ENCODE data around the gene TRIM74. TPM values are rescaled to one million over a fixed set of nuclear protein-coding genes. Genes with fewer than 3 reads are reported as not detected.
"Not testable (repeated sequence)": the region's sequence is repeated elsewhere in the genome, so short reads cannot be mapped to it uniquely, and the experiment has no call there.

The TRIM74 gene
- total RNA-seq, 2 donors from 2014 or later = 0.89 to 1.5 TPM

DNA sequence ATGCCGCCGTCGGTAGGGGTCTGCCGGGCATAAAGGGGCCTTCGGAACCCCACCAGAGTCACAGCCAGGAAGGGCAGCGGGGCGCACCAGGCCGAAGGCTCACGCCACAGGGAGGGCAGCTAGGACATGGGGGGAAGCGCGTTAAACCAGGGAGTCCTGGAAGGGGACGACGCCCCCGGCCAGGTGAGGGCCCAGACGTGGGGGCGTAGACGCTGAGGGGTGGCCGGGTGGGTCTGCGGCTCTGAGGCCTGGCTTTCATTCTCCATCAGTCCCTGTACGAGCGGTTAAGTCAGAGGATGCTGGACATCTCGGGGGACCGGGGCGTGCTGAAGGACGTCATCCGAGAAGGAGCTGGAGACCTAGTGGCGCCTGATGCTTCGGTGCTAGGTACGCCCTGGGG lies 422 bp upstream of the TRIM74 start:
- not testable (repeated sequence) for H3K27me3 Mint-ChIP-seq; H3K4me3 Mint-ChIP-seq; H3K4me1 Mint-ChIP-seq; ATAC-seq (replicated peaks); H3K36me3 Mint-ChIP-seq (ENCODE audit: low read depth); H3K9me3 Mint-ChIP-seq; H3K27ac Mint-ChIP-seq

DNA sequence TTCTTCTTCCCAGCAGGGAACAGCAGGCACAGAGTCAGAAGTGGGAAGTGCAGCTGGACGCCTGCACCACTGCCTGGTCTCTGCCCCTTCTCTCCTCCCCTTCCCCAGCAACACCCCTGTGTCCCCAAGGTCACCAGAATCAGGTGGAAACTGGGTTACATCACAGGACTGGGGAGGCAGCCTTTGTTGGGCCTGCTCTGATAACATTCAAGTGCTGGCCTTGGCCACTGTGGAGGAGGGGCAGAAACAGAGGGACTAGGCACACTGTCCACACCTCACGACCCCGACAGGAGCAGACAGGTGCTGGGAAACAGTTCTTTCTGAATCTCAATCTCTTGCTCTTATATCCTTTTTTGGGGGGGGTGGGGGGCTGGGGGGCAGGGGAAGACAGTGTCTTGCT lies 2.4 kb downstream of the TRIM74 start:
- H3K4me3 Mint-ChIP-seq = not testable (repeated sequence)

DNA sequence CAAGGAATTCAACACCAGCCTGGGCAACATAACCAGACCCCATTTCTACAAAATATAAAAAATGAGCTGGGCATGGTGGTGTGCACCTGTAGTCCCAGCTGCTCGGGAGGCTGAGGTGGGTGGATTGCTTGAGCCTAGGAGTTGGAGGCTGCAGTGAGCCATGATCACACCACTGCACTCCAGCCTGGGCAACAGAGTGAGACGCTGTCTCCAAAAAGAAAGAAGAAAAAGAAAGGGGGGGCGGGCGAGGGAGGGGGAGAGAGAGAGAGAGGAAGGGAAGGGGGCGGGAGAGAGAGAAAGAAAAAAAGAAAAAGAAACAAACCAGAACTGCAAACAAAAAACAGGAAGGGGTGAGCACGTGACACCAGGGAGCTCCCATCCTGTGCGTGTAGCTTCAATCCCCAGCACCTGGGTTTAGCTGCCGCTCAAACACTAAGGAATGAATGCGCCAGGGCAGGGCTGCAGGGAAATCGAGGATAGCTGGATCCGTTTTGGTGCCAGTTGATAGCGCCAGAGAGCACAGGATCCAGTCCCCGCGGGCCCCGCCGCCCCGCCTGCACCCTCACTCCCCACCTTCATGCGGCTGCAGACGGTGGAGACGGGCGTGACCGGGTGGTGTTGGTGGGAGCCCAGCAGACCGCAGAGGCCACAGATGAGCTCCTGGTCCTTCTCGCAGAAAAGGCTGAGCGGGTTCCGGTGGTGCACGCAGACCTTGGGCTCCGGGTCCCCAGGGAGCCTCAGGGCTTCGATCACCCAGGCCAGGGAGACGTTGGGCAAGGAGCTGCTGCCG lies 3.9 kb downstream of the TRIM74 start:
- not testable (repeated sequence) for H3K27me3 Mint-ChIP-seq; H3K36me3 Mint-ChIP-seq (ENCODE audit: low read depth)
- peak; percentile 79 for ATAC-seq (replicated peaks)

More for the DNA sequence above, 2.4 kb downstream of the TRIM74 start:
- H3K36me3 Mint-ChIP-seq (ENCODE audit: low read depth); H3K27me3 Mint-ChIP-seq; H3K27ac Mint-ChIP-seq; H3K9me3 Mint-ChIP-seq; ATAC-seq (replicated peaks); H3K4me1 Mint-ChIP-seq: not testable (repeated sequence)

DNA sequence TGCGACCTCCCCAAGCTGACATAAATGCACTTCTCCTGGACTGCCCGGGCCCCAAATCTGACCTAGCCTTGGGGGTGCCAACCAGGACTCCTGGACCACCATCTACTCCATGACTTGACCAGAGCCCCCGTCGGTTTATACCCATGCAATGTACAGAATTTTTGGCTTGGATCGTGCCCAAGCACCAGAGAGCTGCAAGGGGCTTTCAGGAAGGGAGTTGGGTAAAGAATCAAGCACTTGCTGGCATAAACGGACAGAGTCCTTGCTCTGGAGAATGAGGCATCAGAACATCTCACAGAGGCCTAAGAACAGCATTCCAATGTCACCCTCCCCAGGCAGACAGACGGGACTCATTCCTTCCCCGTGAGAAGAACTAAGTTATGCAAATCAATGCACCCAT lies 6.2 kb downstream of the TRIM74 start:
- ATAC-seq (replicated peaks); H3K4me1 Mint-ChIP-seq; H3K4me3 Mint-ChIP-seq; H3K27me3 Mint-ChIP-seq; H3K9me3 Mint-ChIP-seq; H3K27ac Mint-ChIP-seq; H3K36me3 Mint-ChIP-seq (ENCODE audit: low read depth): not testable (repeated sequence)

More for the DNA sequence above, 3.9 kb downstream of the TRIM74 start:
- H3K27ac Mint-ChIP-seq, H3K4me3 Mint-ChIP-seq, H3K4me1 Mint-ChIP-seq, H3K9me3 Mint-ChIP-seq: not testable (repeated sequence)

DNA sequence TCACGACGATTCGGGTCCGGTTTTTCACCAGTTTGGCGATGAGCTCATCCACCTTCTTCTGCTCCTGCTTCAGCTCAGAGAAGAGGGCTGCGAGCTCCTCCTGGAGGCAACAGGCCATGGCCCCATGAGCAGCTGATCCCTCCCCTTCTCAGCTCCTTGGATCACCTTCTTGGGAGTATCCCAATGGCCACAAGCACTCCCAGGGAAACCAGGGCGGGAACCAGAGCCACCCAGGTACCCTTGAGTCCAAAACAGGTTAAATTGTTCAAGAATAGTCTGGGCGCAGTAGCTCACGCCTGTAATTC lies 8.0 kb downstream of the TRIM74 start:
- not testable (repeated sequence) for H3K9me3 Mint-ChIP-seq; H3K27me3 Mint-ChIP-seq; H3K4me1 Mint-ChIP-seq; H3K27ac Mint-ChIP-seq; ATAC-seq (replicated peaks); H3K4me3 Mint-ChIP-seq; H3K36me3 Mint-ChIP-seq (ENCODE audit: low read depth)

DNA sequence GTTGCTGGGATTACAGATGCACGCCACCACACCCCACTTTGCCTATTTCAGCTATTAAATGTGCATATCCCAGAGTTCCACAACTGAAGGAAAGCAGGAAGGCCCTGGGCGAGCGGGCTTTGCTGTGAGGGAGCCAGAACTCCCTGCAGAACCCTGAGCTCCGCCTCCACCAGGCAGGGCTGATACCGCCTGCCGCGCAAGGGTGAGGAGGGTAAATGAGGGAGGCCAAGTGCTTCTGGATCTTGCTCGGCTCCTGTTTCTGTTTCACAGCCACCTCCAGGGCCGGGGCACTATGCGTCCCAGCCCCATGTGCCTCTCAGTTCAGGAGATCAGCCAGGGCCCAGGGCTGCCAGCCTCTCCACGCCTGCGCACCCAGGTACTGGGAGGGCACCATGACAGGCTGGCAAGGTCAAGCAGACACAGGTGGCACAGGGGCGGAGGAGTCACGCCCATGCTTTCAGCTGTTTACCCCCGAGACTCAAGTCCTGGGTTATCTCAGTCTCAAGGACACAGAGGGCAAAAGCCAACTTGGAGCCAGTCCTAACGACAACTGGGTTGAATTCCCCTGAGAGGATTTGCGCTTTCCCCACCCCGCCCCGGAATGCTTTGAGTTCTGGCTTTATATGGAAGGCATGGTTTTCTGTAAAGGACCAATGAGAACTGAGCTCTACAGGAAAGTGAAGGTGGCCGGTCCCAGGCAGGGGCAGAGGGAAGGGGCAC lies 8.5 kb downstream of the TRIM74 start:
- not testable (repeated sequence) for H3K27me3 Mint-ChIP-seq

DNA sequence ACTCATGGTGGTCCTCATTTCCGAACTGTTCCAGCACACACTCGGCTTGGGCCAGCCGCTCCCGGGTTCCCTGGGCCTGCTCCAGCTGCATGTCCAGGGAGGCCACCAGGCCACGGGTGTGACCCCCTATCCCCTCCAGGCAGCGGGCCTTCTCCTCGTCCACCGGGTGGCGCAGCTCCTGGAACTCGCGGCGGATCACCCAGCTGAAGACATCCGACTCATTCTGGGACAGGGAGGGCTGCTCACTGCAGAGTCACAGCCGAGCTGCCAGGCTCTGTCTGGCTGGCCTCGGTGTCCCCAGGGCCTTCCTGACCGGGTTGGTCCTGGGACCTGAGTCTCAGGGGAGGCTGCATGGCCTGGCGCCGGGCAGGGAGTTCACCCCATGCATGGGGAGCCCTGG lies 9.2 kb downstream of the TRIM74 start:
- ATAC-seq (replicated peaks) = peak; percentile 18
- H3K4me3 Mint-ChIP-seq; H3K36me3 Mint-ChIP-seq (ENCODE audit: low read depth); H3K27ac Mint-ChIP-seq; H3K27me3 Mint-ChIP-seq; H3K9me3 Mint-ChIP-seq; H3K4me1 Mint-ChIP-seq: not testable (repeated sequence)

More for the DNA sequence above, 8.5 kb downstream of the TRIM74 start:
- H3K4me1 Mint-ChIP-seq; ATAC-seq (replicated peaks); H3K4me3 Mint-ChIP-seq; H3K9me3 Mint-ChIP-seq; H3K36me3 Mint-ChIP-seq (ENCODE audit: low read depth); H3K27ac Mint-ChIP-seq: not testable (repeated sequence)

DNA sequence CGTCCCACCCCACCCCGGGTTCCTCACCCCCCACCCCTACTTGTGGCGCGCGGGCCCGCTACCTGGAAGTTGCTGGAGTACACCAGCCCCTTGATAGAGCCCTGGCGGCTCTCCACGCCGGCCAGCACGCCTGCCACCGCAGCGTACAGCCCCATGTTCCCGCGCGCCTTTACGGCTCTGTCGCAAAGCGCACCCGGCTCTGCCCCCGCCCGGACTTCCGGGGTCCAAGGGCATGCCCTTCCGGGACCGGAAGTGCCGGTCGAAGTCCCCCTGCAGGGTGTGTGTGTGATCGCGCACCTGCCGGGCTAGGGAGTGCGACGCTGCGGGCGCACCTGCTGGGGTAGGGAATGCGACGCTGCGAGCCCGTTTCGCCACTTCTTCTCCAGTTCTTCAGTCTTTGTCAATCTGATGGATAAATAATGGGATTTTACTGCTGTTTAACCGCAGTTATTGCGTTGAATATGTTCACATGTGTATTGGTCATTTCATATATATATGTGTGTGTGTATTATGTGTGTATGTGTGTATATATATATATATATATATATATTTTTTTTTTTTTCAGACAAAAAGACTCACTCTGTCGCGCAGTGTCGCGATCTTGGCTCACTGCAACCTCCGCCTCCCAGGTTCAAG lies 14.6 kb downstream of the TRIM74 start:
- peak; percentile 95 for ATAC-seq (replicated peaks)
- not testable (repeated sequence) for H3K9me3 Mint-ChIP-seq; H3K27me3 Mint-ChIP-seq; H3K27ac Mint-ChIP-seq; H3K4me1 Mint-ChIP-seq; H3K36me3 Mint-ChIP-seq (ENCODE audit: low read depth)
- peak overlapping the region; percentile 51 for H3K4me3 Mint-ChIP-seq

DNA sequence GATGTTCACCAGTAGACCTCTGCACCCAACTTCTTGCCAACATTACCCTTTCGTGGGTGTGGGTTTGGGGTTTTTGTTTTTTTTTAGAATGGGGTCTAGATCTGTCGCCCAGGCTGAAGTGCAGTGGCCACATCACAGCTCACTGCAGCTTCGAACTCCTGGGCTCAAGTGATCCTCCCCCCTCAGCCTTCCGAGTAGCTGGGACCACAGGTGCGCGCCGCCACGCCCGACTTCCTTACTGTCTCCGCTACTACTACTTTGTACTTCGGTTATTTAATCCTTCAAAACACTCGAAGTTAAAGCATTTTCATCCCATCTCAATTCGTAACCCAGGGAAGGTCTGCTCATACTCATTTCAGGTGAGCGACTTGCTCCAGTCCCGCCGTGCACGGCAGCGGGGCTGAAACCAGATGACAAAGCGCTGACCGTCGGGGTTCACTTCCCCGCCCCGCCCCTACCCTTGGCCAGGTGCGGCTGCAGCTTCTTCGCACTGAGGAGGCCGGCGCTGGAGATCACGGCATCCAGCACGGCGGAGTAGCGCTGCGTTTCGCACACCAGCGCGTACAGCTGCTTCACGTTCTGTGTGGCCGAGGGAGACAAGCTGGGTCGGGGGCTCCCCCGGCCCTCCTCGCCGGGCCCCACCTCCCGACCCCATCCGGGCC lies 15.2 kb downstream of the TRIM74 start:
- H3K27me3 Mint-ChIP-seq; H3K36me3 Mint-ChIP-seq (ENCODE audit: low read depth); H3K4me3 Mint-ChIP-seq; H3K4me1 Mint-ChIP-seq; H3K27ac Mint-ChIP-seq; H3K9me3 Mint-ChIP-seq: not testable (repeated sequence)
- peak; percentile 66 for ATAC-seq (replicated peaks)

DNA sequence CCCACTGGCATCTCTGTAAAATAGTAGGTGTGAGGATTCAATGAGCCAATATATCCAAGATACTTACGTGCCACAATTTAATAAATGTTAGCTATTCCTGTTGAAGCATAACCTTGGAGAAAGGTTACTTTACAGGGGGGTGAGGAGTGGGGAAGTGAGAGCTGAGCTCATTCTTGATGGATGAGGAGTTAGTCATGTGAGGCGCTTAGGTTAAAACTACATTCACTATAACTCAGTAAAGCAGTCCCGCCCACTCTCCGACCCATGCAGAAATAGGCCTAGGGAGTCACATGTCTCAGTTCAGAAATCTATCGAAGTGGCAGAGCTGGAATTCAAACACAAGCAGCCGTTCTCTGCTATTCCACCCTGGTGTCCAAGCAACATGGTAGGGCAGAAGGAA lies 18.8 kb downstream of the TRIM74 start:
- not testable (repeated sequence) for H3K27me3 Mint-ChIP-seq; ATAC-seq (replicated peaks); H3K4me1 Mint-ChIP-seq; H3K27ac Mint-ChIP-seq; H3K4me3 Mint-ChIP-seq; H3K9me3 Mint-ChIP-seq
- H3K36me3 Mint-ChIP-seq (ENCODE audit: low read depth) = peaks cover 32% of the 10 kb centered on the region

DNA sequence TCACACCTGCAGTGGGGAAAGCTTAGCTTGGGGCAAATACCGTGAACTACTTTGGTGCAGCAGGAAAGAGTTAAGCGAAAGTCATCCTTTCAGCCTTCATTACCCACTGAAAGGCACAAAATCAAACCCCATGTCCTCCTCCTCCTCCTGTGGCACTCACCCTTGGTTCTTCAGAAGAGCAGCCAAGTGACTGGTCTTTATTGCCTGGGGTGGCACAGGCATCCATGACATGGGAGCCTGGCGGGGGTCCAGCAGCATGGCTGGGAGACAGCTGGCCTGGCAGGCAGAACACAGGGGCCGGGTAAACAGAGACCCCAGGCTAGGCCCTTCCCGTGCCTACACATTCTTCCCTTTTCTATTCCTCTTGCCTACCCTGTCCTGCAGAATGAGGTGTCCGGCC lies 19.6 kb downstream of the TRIM74 start:
- H3K4me3 Mint-ChIP-seq; H3K4me1 Mint-ChIP-seq; H3K27ac Mint-ChIP-seq; ATAC-seq (replicated peaks); H3K27me3 Mint-ChIP-seq; H3K9me3 Mint-ChIP-seq: not testable (repeated sequence)
- peaks cover 34% of the 10 kb centered on the region for H3K36me3 Mint-ChIP-seq (ENCODE audit: low read depth)

DNA sequence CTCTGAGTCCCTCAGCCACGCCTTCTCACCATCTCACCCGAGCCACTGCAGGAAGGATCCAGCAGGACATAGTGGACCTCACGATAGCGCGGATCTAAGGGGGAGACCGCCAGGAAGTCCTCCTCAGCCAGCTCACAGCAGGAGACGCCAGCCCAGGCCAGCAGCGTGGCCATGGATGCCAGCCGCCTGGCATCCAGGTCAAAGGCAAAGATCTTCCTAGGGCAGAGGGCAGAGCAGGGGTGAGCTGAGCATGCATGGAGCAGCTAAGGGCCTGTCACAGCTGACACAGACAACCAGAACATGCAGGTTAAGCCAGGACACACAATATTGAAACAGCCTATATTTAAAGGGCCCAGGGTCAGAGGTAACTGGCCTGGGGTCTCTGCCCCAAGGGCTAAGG lies 20.0 kb downstream of the TRIM74 start:
- peaks cover 36% of the 10 kb centered on the region for H3K36me3 Mint-ChIP-seq (ENCODE audit: low read depth)
- not testable (repeated sequence) for H3K27ac Mint-ChIP-seq; H3K9me3 Mint-ChIP-seq; H3K4me3 Mint-ChIP-seq; ATAC-seq (replicated peaks); H3K27me3 Mint-ChIP-seq; H3K4me1 Mint-ChIP-seq

DNA sequence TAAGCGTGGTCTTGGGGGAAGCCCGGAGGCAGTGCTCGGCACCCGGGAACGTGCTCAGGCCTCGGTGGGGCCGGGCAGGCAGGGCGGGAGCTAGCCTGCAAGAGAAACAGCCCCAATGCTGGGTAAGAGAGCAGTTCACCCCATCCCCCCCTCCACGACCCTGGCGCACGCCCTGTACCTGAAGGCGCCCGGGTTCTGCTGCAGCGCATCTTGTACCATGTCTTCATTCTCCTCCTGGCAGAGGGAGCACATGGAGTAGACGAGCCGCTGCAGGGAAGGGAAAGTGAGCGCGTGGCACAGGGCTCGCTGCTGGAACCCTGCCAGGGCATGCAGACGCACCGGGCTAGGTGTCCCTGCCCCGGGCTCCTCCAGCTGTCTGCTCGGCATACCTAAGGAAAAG lies 20.6 kb downstream of the TRIM74 start:
- not testable (repeated sequence) for H3K27ac Mint-ChIP-seq; H3K4me1 Mint-ChIP-seq; ATAC-seq (replicated peaks); H3K9me3 Mint-ChIP-seq; H3K27me3 Mint-ChIP-seq; H3K4me3 Mint-ChIP-seq
- H3K36me3 Mint-ChIP-seq (ENCODE audit: low read depth) = peaks cover 41% of the 10 kb centered on the region

DNA sequence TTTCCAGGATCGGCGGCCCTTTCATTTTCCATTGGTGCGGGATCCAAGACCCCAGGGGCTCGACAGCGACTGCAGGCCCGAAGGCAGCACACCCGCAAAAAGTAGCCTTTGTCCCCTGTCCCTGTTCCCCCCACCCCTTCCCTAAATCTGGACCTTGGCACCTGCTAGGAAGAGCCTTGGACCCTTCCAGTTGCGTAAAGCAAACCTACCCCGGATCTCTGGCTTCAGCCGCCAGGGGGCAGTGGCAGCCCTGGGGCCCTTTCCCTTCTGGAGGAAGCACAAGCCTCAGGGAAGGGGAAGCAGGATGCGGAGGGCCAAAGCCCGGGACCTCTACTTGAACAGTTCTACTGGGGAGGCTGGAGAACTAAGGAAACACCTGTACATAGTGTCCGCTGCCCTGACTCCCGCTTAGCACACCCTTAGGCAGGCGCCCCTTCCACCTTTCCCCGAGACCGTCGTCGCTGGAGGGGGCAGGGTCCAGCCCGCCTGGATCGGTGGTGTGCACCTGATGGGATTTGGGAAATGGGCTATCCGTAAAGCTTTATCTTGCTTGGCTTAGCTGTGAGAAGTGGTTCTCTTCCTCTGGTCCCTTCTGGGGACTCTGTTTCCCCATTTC lies 23.0 kb downstream of the TRIM74 start:
- H3K36me3 Mint-ChIP-seq (ENCODE audit: low read depth) = peaks cover 56% of the 10 kb centered on the region
- H3K27me3 Mint-ChIP-seq; H3K9me3 Mint-ChIP-seq; H3K27ac Mint-ChIP-seq; H3K4me3 Mint-ChIP-seq; ATAC-seq (replicated peaks); H3K4me1 Mint-ChIP-seq: not testable (repeated sequence)

All from activated T-helper 17 cell treated with anti-CD3 and anti-CD28 coated beads, Interleukin-2, amount 50 U/mL, for 72 hours (primary cell).